SKM-1 (cell line): ENCODE data around the gene SLC6A20.

Experiments used
- DNase-seq: peaks from one replicate; lab custom pipeline; 2025; ENCODE audit not compliant: unreplicated experiment; lab: John Stamatoyannopoulos, UW

Gene SLC6A20

DNA sequence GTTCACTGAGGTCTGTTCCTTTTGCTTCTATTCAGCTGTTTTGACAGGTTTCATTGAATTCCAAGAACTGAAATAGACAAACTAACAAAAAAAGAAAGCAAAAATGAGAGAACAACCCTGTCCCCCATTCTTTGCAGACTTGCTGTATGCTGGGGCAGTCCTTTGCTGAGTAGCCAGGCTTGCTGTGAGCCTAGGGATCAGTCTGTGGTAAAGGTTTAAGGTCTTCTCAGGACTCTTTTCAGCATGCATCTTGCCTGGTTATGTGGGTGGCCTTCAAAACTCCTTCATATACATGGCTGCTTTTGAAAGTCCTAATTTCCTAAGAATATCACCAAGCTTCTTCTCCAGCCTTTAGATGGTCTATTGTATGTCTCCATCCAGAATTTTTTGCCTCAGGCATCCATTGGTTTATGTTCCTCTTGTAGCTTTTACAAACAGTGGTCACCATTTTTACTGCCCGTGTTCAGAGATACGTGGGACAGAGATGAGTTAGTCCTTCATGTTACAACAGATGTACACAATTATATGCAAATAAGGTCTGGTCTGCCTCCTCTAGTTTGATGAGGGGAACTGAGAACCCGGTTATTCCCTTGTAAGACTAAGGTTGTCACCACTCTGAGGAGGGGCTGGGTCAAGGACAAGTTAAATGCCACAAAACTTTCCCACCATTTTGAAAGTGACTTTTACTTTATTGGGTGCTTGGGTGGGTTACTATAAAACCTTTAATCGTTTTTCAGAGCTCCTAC, 65.8 kb downstream of the SLC6A20 start:
- DNase-seq: no peak

DNA sequence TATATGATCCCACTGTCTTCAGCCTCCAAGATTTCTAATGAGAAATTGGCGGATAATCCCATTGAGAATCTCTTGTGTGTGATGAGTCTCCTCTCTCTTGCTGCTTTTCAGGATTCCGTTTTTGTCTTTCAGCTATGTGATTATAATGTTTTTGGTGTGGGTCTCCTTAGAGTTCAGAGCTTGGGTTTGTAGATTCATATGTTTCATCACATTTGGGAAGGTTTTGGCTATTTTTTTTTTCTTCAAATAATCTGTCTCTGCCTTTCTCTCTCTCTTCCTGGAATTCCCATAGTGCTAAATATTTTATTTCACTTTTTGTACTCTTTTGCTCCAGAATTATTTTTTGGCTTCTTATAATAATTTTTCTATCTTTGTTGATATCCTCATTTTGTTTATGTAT, 66.7 kb downstream of the SLC6A20 start:
- DNase-seq: no peak

DNA sequence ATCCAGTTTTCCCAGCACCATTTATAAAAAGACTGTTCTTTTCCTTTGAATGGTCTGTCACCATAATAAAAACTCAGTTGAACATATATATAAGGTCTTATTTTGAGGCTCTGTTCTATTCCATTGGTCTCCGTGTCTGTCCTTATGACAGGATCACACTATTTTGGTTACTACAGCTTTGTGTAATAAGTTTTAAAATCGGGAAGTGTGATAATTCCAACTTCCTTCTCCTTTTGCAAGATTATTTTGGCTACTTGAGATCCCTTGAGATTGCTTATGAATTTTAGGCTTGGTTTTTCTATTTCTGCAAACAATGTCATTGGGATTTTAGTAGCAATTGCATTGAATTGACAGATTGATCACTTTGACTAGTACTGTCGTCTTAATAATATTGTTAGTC, 71.4 kb downstream of the SLC6A20 start:
- DNase-seq: peak; percentile 33

DNA sequence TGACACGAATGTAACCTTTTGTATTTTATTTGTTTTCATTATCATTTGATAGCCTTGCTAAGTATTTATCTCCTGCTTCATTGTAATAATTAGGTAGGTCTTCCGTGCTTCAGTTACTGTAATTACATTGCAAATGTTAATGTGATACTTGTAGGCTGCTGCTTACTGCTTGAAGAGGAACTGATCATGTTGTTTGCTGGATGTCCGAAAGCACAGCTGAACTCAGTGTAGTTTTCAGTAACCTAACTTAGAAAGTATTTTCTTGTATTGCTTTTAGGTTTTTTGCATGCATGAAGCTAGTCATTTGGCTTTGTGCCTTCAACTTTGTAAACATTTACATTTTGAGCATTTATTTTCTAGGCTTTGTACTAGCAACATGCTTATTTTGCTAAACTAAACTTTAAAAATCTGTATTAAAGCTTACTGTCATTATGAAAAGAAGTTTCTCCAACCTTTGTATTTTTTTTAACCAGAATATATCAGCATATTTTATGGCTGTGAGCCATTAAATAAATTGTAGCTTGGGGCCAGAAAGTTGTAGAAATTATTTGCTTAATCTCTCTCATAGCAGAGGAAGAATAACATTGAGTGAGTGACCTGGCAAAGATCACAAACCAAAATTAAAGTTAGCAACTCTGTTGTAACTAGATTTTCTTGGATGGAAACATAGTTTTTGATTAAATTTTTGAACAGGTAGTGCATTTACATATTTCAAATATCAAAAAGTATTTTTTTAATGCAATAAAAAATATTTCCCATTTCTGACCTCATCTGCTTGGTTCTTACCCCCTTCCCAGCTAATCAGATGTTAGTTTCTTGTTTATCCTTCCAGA, 76.5 kb downstream of the SLC6A20 start:
- DNase-seq: no peak

DNA sequence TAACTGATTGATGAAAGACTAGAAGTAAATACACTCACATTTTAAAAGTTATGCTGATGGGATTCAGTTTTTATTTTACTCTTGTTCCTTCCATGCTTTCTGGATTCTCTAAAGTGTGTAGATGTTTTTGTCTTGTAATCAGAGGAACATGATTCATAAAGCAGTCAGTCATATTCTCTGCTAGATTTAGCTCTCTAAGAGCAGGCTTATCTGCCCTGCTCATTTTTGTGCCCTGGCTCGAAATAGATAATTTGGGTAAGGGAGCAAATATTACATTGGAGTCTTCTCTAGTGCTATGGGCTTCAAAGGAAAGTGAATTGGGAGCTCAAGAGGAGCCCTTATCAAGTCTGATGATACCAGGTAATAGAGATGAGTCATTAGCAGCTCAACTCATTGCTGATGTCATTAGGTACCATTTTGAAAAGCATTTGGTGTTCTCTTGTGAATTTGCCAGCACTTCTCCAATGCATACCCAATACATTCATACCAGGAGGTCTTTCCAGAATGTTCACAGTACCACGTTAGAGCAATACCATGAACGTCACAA, 79.5 kb downstream of the SLC6A20 start:
- DNase-seq: no peak

DNA sequence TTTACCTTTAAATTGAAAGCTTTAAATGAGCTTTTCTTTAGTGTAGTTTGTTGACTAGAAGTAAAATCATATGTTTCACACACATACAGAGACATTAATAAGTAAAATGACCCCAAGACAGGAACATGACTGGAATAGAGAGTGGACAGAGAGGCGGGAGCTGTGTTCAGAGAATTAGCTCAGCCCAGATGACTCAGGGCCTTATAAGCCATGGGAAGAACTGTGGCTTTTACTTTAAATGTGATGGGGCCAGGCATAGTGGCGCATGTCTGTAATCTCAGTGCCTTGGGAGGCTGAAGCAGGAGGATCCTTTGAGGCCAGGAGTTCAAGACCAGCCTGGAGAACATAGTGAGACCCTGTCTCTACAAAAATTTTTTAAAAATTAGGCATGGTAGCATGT, 80.4 kb downstream of the SLC6A20 start:
- no peak for DNase-seq

DNA sequence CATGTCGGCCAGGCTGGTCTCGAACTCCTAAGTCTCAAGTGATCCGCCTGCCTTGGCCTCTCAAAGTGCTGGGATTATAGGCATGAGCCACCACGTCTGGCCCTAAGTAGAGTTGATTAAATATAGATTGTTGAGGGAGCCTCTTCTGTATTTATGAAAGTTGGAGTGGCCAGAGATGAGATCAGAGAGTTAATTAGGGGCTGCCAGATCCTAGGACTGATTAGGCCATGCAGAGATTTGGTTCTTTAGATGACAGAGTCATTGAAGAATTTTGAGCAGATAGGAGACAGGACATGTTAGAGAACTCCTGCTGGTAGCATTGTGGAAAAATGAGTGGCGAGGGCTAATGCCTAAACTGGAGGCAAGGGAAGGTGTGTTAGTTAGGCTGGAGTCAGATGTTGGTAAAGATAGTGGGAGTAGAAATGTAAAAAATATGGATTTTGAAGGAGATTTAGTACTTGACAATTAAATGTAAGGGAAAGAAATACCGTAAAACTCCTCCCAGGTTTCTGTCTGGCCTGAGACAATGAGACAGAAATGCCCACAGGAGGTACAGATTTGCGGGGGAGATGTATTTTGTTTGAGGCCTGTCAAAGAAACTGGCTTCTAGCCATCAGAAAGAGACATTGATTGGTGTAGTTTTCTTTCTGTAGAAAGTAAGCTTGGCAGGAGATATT, 83.8 kb downstream of the SLC6A20 start:
- DNase-seq: no peak

DNA sequence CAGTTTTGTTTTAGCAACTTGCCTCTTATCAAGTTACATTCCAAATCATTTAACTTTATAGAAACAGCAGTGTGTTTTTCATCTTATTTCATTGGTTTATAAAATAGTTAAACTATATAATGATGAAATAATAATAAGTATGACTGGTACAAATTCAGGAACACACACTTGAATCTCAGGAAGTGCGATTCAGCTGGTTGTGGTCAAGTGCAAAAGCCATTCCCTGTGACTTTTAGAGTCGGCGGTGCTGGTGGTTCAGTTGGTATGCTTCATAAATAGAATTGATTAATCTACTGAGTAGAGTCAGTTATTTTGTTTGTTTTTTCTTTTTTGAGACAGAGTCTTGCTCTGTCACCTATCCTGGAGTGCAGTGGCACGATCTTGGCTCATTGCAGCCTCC, 84.4 kb downstream of the SLC6A20 start:
- DNase-seq: no peak

DNA sequence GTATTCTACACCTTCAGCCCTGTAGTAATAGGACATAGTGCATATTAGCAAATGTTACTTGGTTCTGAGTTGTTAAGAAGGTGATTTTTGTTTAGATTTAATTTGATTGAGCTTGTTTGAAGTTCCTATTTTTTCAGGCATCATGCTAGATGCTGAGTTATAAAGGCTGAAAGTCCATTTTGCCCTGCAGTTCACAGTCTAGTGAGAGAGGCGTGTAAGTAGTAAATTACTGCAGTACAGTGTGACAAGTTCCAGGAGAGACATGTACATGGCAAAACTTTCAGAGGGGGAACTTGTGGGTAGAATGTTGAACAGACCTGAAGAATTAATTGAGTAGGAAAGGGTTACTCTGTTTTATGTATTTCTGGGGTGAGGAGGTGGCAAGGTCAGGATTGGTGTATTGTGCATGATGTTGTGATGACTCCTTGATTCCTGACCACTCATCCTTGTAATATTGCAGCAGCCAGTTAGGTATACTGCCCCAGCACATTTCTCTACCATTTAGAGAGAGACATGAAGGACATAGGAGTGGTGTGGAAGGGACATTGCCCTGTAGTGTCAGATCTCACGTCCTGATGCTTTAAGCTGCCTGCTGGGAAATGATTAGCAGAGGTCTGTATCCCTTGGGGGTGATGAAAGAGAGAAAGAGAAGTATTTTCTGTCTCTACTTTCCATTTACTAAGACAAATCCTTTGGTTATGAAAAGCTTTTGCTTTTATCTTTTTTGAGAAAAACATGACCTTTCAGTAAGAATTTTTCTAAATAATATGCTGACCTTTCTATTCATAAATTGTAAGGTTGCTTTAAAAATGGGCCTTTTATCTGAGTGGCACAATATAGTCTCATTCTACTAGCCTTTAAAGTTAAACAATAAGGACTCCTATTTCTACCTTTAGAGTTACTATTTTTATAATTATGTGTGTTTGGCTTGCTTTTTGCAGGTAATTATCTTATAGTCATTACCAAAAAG, 90.2 kb downstream of the SLC6A20 start:
- DNase-seq: no peak
